ENCODE results near the gene SLC25A30. TPM values are rescaled to one million over a fixed set of nuclear protein-coding genes. Genes with fewer than 3 reads are reported as not detected.

SLC25A30 gene
- 10 to 100 TPM; 19.5 to 25.9 (median 24.2) TPM for total RNA-seq
- total RNA-seq (2013): 19.9 TPM
- total RNA-seq: 17.8 to 58.7 (median 32.3) reads per million in 29 experiments

GRCh38 chr13:45417790-45418534 is at the start of gene SLC25A30:
SLC25A30 (minus strand) TSS chr13:45418373; CDS start chr13:45411425, 6,948 bp downstream.
- Mint-ChIP-seq H3K9me3 (no peaks in the 10 kb centered on the region), H3K36me3 (no peaks in the 10 kb centered on the region), H3K27me3 (no peaks in the 10 kb centered on the region), H3K4me1 (peaks cover 27 to 28% (median 28%) of the 10 kb centered on the region in 3 donors), H3K27ac (peak within 1 kb of the TSS; percentile 96 to 98), H3K4me3 (peak within 1 kb of the TSS; percentile 94 to 97 (median 95))
- ATAC-seq (replicated peaks in 1 of 4): peak; percentile 92 to 95 (median 94)
- Histone ChIP-seq H3K4me3 (ENCODE audit: control insufficient read depth in 1 of 2, extremely low read depth in 1 of 2, low read length in 1 of 2) (peak within 1 kb of the TSS; percentile 58 to 93), H3K9me3 (no peaks in the 10 kb centered on the region), H3K36me3 (ENCODE audit: control insufficient read depth in 2 of 2, extremely low read depth in 1 of 2, insufficient read depth in 1 of 2, low read length in 1 of 2) (no peaks in the 10 kb centered on the region), H3K4me1 (ENCODE audit: control insufficient read depth in 1 of 2, extremely low read depth in 1 of 2, insufficient read depth in 2 of 2, low read length in 2 of 2) (peaks cover 6 to 29% of the 10 kb centered on the region in 2 experiments), H3K27ac (ENCODE audit: low read length) (peak within 1 kb of the TSS; percentile 89), H3K27me3 (replicated peaks in 1 of 2; ENCODE audit: control insufficient read depth in 2 of 2, extremely low read depth in 1 of 2, insufficient read depth in 2 of 2, low read length in 1 of 2) (no peaks in the 10 kb centered on the region)
- under 1% methylated on average over 60 of the region's 64 CpGs for WGBS (ENCODE audit: insufficient coverage)
- CTCF ChIA-PET: interaction anchor here (0.6 to 3.5 kb wide), 16 partner anchors 9 to 1301 kb away, joined by 3 to 18 read pairs (median 6); partner anchors contain the start of genes COG3 (in 1 of the 2) and TPT1 (in 1 of the 2)
- POLR2A ChIA-PET: interaction anchor here (0.6 to 0.9 kb wide), 11 partner anchors 19 to 722 kb away, joined by 3 to 8 read pairs (median 4); no protein-coding TSS in a partner anchor
- DNase-seq: peak; percentile 77 to 94 (median 88)

GRCh38 chr13:45466359-45466758 is 48.2 kb upstream of the SLC25A30 start:
- Histone ChIP-seq H3K9me3 (no peaks in the 10 kb centered on the region), H3K4me1 (ENCODE audit: control insufficient read depth in 1 of 2, extremely low read depth in 1 of 2, insufficient read depth in 2 of 2, low read length in 2 of 2) (peaks cover 26 to 31% of the 10 kb centered on the region in 2 experiments), H3K27ac (ENCODE audit: low read length) (no peak overlapping the region), H3K4me3 (ENCODE audit: control insufficient read depth in 1 of 2, extremely low read depth in 1 of 2, low read length in 1 of 2) (no peak overlapping the region), H3K27me3 (replicated peaks in 1 of 2; ENCODE audit: control insufficient read depth in 2 of 2, extremely low read depth in 1 of 2, insufficient read depth in 2 of 2, low read length in 1 of 2) (no peaks in the 10 kb centered on the region), H3K36me3 (ENCODE audit: control insufficient read depth in 2 of 2, extremely low read depth in 1 of 2, insufficient read depth in 1 of 2, low read length in 1 of 2) (peaks cover 0 to 6% of the 10 kb centered on the region in 2 donors)
- peaks cover 72 to 77% (median 74%) of the 10 kb centered on the region in 3 donors for H3K4me1 Mint-ChIP-seq
- H3K4me3 Mint-ChIP-seq: peak overlapping the region; percentile 89 to 91 (median 90)
- H3K27me3 Mint-ChIP-seq: no peaks in the 10 kb centered on the region
- peaks cover 5% of the 10 kb centered on the region for H3K36me3 Mint-ChIP-seq
- ATAC-seq (replicated peaks in 1 of 4) (no peak), DNase-seq (no peak)
- 60% methylated on average over 1 of the region's 4 CpGs for WGBS (ENCODE audit: insufficient coverage)
- CTCF ChIA-PET: interaction anchor here in 1 of 2 donors (1.2 kb wide), 1 partner anchor 41 kb away, joined by 3 read pairs; no protein-coding TSS in a partner anchor
- POLR2A ChIA-PET: no interaction called here
- H3K27ac Mint-ChIP-seq: peak overlapping the region; percentile 73 to 96
- no peaks in the 10 kb centered on the region for H3K9me3 Mint-ChIP-seq

- ATAC-seq (replicated peaks in 1 of 4) (peak; percentile 94 to 97 (median 95)), DNase-seq (peak; percentile 86 to 97 (median 92))
- H3K36me3 Mint-ChIP-seq: peaks cover 3% of the 10 kb centered on the region
- Histone ChIP-seq H3K4me3 (ENCODE audit: control insufficient read depth in 1 of 2, extremely low read depth in 1 of 2, low read length in 1 of 2) (peak within 1 kb of the TSS; percentile 90 to 98), H3K9me3 (no peaks in the 10 kb centered on the region), H3K4me1 (ENCODE audit: control insufficient read depth in 1 of 2, extremely low read depth in 1 of 2, insufficient read depth in 2 of 2, low read length in 2 of 2) (peaks cover 26% of the 10 kb centered on the region in 2 experiments), H3K27ac (ENCODE audit: low read length) (peak within 1 kb of the TSS; percentile 87), H3K27me3 (replicated peaks in 1 of 2; ENCODE audit: control insufficient read depth in 2 of 2, extremely low read depth in 1 of 2, insufficient read depth in 2 of 2, low read length in 1 of 2) (no peaks in the 10 kb centered on the region), H3K36me3 (ENCODE audit: control insufficient read depth in 2 of 2, extremely low read depth in 1 of 2, insufficient read depth in 1 of 2, low read length in 1 of 2) (peaks cover 0 to 3% of the 10 kb centered on the region in 2 donors)
- CTCF ChIA-PET: interaction anchor here (0.6 to 2.1 kb wide), 10 partner anchors 8 to 677 kb away, joined by 3 to 18 read pairs (median 4); partner anchors contain the start of gene SLC25A30 (in 1 of the 2)
- peak within 1 kb of the TSS; percentile 92 to 96 for H3K27ac Mint-ChIP-seq
- H3K4me1 Mint-ChIP-seq: peaks cover 58 to 65% (median 61%) of the 10 kb centered on the region in 3 donors
- no peaks in the 10 kb centered on the region for H3K27me3 Mint-ChIP-seq
- H3K4me3 Mint-ChIP-seq: peak within 1 kb of the TSS; percentile 89 to 91 (median 90)
- WGBS (ENCODE audit: insufficient coverage): under 1% methylated on average over 48 of the region's 63 CpGs
- H3K9me3 Mint-ChIP-seq: no peaks in the 10 kb centered on the region
- POLR2A ChIA-PET: interaction anchor here in 1 of 2 donors (0.9 kb wide), 1 partner anchor 16 kb away, joined by 3 read pairs; no protein-coding TSS in a partner anchor
These were observed 46.7 kb upstream of the SLC25A30 start, which contains the start of gene COG3 for GRCh38 chr13:45464687-45465453. COG3 (plus strand) TSS chr13:45464939; CDS start chr13:45465037, 98 bp downstream.

GRCh38 chr13:45464141-45464686 is 46.0 kb upstream of the SLC25A30 start:
- peak overlapping the region; percentile 90 to 98 for H3K4me3 ChIP-seq (ENCODE audit: control insufficient read depth in 1 of 2, extremely low read depth in 1 of 2, low read length in 1 of 2)
- Mint-ChIP-seq H3K36me3 (peaks cover 5% of the 10 kb centered on the region), H3K4me1 (peaks cover 53 to 59% (median 54%) of the 10 kb centered on the region in 3 donors), H3K27me3 (no peaks in the 10 kb centered on the region), H3K9me3 (no peaks in the 10 kb centered on the region), H3K27ac (peak overlapping the region; percentile 92 to 96), H3K4me3 (peak overlapping the region; percentile 89 to 91 (median 90))
- ATAC-seq (replicated peaks in 1 of 4) (no peak), DNase-seq (peak in 1 of 35 experiments; percentile 4)
- ChIA-PET CTCF (interaction anchor here (0.8 to 2.1 kb wide), 6 partner anchors 47 to 678 kb away, joined by 3 to 18 read pairs (median 3); partner anchors contain the start of gene SLC25A30 (in 1 of the 2)), POLR2A (no interaction called here)
- WGBS (ENCODE audit: insufficient coverage): 96% methylated on average over 8 of the region's 9 CpGs
- H3K27ac ChIP-seq (ENCODE audit: low read length): peak overlapping the region; percentile 87
- no peaks in the 10 kb centered on the region for H3K27me3 ChIP-seq (replicated peaks in 1 of 2; ENCODE audit: control insufficient read depth in 2 of 2, extremely low read depth in 1 of 2, insufficient read depth in 2 of 2, low read length in 1 of 2)
- H3K9me3 ChIP-seq: no peaks in the 10 kb centered on the region
- peaks cover 26% of the 10 kb centered on the region in 2 experiments for H3K4me1 ChIP-seq (ENCODE audit: control insufficient read depth in 1 of 2, extremely low read depth in 1 of 2, insufficient read depth in 2 of 2, low read length in 2 of 2)
- H3K36me3 ChIP-seq (ENCODE audit: control insufficient read depth in 2 of 2, extremely low read depth in 1 of 2, insufficient read depth in 1 of 2, low read length in 1 of 2): peaks cover 0 to 3% of the 10 kb centered on the region in 2 donors

GRCh38 chr13:45456196-45456972 is 38.2 kb upstream of the SLC25A30 start:
- no peaks in the 10 kb centered on the region for H3K36me3 ChIP-seq (ENCODE audit: control insufficient read depth in 2 of 2, extremely low read depth in 1 of 2, insufficient read depth in 1 of 2, low read length in 1 of 2)
- WGBS (ENCODE audit: insufficient coverage): no CpG with 5 or more reads among the region's 2 CpGs
- ChIA-PET CTCF (interaction anchor here (0.6 to 0.7 kb wide), 2 partner anchors 107 to 410 kb away, joined by 3 read pairs; no protein-coding TSS in a partner anchor), POLR2A (no interaction called here)
- no peak for ATAC-seq (replicated peaks in 1 of 4)
- H3K4me3 ChIP-seq (ENCODE audit: control insufficient read depth in 1 of 2, extremely low read depth in 1 of 2, low read length in 1 of 2): no peak overlapping the region
- Mint-ChIP-seq H3K4me3 (no peak overlapping the region), H3K4me1 (peaks cover 0 to 2% (median 0%) of the 10 kb centered on the region in 3 donors), H3K27ac (no peak overlapping the region), H3K36me3 (peaks cover 8% of the 10 kb centered on the region), H3K27me3 (peaks cover 0 to 7% of the 10 kb centered on the region in 2 donors), H3K9me3 (peaks cover 5 to 7% (median 6%) of the 10 kb centered on the region in 3 donors)
- H3K27me3 ChIP-seq (replicated peaks in 1 of 2; ENCODE audit: control insufficient read depth in 2 of 2, extremely low read depth in 1 of 2, insufficient read depth in 2 of 2, low read length in 1 of 2): peaks cover 0 to 13% of the 10 kb centered on the region in 2 experiments
- H3K9me3 ChIP-seq: no peaks in the 10 kb centered on the region
- H3K27ac ChIP-seq (ENCODE audit: low read length): no peak overlapping the region
- DNase-seq: no peak
- no peaks in the 10 kb centered on the region for H3K4me1 ChIP-seq (ENCODE audit: control insufficient read depth in 1 of 2, extremely low read depth in 1 of 2, insufficient read depth in 2 of 2, low read length in 2 of 2)
